Dedifferentiated amniotic fluid mesenchymal stem cell (primary cell): ENCODE data around the gene RNF225.
"Not testable (repeated sequence)": the region's sequence is repeated elsewhere in the genome, so short reads cannot be mapped to it uniquely, and the experiment has no call there.

ENCODE experiments used
- DNase-seq: peaks from one replicate; pipeline ENCODE4 v3.0.0-alpha.2; 2016; ENCODE audit errors: extremely low spot score

Gene RNF225

DNA sequence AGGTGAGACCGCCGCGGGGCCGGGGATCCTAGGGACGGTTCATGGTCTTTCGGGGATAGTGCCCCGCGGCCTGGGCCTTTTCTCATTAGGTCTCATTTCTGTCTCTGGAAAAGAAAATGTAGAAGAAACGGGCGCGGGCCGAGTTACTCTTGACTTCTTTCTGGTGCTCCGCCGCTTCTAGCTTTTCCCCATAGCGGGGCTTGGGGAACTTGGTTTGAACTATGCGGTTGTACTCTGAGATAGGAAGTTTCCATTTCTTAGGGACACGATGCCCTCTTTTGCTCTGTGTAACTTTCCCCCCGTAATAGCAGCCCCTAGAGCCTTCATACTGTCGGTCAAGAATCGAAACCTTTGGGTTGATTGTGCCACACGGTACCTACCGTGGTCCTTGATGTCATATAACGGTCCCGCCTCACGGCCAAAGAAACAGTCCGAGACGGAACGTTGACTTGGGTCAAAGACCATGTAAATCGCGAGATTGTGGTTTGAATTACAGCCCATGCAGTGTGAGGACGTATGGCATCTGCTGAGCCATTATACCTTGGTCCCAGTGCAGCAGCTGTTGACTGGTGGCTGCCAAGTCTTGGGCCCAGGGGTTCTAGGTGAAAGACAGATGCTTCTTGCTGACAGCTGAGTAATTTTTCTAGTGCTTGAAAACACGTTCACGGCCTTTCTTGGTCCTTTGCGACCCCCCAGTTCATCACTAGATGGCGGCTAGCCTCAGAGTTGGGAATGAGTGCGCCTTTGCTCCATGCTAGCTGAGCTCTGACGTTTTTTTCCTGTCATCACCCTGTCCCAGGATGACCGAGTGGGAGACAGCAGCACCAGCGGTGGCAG lies 7.9 kb upstream of the RNF225 start:
- DNase-seq, result no peak

DNA sequence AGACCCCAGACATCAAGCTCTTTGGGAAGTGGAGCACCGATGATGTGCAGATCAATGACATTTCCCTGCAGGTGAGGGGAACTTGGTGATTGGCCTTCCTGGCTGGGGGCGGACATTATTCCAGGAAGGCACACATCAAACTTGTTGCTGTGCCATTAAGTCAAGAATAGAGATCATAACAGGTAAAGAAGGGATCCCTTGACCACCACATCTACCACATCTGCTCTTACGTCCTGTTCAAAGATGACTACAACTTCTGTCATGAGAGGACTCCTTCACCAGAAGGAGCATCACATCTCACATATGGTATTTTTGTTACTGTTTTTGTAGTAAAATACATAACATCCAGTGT lies 7.3 kb upstream of the RNF225 start:
- no peak for DNase-seq

DNA sequence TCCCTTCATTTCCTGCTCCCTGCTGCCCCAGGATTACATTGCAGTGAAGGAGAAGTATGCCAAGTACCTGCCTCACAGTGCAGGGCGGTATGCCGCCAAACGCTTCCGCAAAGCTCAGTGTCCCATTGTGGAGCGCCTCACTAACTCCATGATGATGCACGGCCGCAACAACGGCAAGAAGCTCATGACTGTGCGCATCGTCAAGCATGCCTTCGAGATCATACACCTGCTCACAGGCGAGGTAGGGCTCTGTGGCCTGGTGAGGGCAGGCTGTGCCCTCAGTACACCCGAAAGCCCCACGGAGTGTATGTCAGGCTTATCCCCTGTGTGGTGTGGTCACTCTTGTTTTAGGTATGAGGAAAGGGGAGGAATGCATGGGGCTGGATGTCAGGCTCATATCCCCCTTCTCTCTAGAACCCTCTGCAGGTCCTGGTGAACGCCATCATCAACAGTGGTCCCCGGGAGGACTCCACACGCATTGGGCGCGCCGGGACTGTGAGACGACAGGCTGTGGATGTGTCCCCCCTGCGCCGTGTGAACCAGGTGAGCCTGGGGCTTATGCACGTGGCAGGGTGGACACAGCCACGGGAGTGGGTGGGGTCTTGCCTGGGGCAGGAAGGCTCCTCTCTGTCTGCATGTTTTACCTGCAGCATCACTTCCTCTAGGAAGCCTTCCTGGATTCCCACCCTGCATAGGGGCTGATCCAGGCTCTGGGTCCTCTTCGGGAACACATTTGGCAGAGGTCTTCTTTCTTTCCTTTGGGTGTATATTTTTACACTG lies 2.3 kb upstream of the RNF225 start:
- no peak for DNase-seq

- DNase-seq, result no peak
These were observed 1.8 kb upstream of the RNF225 start for GRCh38 chr19:58393725-58394033.

- DNase-seq, result no peak
These were observed 636 bp upstream of the RNF225 start for GRCh38 chr19:58394821-58395219.

DNA sequence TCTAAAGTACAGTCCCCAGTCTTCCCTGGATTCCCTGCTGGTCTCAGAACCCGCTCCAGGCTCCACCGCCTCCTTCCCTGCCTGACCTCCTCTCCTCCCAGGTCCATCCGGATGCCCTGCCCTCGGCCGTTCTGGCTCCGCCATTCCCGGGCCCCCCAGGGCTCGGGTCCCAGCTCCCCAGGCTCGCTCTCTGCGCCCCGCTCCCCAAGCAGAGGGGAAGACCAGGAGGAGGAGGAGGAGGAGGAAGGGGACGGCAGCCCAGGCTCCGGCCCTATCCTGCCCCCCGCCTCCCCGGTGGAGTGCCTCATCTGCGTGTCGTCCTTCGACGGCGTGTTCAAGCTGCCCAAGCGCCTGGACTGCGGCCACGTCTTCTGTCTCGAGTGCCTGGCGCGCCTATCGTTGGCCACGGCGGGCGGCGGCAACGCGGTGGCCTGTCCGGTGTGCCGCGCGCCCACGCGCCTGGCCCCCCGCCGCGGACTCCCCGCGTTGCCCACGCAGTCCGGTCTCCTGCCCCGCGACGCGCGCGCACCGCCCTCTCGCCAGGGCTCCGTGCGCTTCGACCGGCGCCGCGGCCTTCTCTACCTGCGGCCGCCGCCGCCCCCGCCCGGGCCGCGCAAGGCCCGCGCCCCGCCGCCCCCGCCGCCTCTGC lies 647 bp downstream of the RNF225 start:
- no peak for DNase-seq

DNA sequence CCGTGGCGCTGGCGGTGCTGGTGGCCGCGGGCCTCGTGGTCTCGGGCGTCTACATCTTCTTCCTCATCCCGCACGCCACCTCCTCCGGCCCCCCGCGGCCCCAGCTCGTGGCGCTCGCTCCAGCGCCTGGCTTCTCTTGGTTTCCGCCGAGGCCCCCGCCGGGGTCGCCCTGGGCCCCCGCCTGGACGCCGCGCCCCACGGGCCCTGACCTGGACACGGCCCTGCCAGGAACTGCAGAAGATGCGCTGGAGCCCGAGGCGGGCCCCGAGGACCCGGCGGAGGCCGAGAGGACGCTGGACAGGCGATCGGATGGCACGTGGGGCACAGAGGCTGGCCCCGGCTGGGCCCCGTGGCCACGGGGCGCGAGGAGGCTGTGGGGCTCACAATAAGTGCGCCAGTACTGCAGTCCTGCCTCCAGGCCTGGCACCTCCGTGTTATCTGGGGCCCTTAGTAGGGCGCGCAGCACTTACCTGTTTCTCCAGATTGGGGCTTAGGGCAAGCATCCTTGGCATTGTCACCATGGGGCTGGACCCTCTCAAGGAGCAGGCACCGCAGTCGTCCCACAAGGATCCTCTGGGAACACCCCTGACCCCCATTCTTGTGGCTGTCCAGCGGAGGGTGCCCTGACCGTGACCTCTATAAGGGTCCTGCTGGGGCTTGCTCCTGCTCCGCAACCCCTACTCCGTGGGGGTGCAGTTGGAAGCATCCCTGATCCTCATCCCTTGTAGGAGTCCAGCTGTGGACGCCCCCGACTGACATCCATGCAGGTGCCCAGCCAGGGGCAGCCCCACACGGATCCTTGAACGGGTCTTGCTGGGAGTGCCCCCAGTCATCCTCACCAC lies 1.5 kb downstream of the RNF225 start:
- no peak for DNase-seq

GRCh38 chr19:58397533-58398037 lies 2.1 kb downstream of the RNF225 start:
- DNase-seq, result no peak

GRCh38 chr19:58398087-58398486 lies 2.6 kb downstream of the RNF225 start:
- DNase-seq, result no peak

- DNase-seq, result no peak
These were observed 3.1 kb downstream of the RNF225 start for GRCh38 chr19:58398545-58398944.

DNA sequence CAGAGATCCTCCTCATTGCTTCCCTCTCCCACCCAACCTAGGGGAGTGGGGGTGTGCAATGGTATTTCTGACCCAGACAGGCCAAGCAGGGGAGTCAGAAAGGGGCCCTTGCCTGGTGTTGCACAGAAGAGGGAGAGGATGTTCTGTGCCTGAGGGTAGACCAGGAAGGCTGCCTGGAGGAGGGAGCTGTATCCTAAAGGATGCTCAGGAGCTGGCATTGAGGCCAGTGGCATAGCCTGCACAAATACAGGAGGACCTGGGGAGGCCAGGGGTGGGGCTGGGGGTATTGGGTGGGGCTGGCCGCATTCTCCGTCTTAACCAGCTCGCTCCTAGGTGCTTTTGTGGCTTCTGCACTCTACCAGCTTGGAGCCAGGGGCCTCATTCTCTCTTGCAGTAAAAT lies 4.4 kb downstream of the RNF225 start:
- no peak for DNase-seq

DNA sequence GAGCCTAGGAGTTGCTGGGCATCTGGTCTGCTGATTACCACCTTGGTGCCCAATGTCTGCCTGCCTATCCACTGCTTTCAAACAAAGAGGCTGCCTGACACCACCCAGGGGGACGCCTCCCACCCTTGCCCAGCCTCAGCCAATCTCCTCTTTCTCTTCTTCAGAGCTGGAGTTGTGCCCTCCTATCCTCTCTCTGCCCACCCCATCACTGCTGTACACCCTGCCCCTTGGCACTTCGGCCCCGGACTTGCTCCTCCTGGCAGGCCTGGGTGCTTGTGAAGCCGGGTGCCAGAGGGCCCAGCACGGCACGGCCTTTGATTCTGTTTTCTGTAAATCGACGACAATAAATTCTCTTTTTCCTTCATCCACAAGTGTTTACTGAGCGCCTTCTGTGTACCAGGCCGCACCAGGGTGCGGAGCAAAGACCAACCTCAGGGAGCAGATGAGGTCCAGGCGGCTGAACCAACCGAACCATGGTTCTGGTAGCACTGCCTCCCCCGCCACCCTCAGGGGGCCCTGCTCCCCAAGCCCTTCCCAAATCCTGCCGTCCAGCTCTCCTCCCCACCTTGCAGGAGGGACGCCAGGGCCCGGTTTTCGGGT lies 5.0 kb downstream of the RNF225 start:
- DNase-seq, result no peak

DNA sequence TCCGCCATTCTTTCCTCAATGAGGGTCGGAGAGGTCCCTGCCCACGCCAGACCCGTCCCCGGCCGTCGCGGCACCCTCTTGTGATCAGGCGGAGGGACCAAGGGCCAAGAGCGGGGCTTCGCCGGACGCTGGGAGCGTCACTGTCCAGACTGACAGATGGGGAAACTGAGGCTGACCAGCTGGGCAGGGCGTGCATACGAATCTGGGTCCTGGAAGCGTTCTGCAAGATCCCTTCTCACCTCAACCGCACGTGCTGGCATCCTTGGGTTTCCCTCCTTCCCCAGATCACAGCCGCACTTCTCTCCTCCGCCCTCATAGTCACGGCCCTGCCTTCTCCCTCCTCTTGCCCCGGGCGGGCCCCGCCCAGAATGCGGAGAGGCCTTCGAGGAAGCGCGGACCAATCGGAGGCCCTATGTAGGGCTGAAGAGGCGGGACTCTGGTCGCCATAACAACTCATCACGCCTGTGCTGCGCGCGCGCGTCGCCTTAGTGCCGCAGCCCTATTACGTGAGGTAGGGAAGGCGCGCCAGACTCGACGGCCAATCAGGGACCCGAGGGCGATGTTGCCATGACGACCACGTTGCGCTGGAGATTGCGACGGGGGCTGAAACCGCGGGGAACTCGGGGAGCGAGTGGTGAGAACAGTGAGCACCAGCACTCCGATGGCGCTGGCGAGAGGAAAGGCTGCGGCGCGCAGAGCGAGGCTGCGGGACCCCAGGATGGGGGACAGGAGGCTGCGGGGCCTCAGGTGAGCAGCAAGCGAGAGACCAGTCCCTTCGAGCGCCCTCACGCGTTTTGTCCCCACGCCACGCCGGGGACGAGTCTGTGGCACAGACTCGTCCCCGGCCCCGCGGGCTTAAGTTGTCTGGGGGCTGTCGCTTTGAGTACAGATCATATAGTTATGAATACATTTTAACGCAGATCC lies 5.7 kb downstream of the RNF225 start:
- DNase-seq, result peak; percentile 98

DNA sequence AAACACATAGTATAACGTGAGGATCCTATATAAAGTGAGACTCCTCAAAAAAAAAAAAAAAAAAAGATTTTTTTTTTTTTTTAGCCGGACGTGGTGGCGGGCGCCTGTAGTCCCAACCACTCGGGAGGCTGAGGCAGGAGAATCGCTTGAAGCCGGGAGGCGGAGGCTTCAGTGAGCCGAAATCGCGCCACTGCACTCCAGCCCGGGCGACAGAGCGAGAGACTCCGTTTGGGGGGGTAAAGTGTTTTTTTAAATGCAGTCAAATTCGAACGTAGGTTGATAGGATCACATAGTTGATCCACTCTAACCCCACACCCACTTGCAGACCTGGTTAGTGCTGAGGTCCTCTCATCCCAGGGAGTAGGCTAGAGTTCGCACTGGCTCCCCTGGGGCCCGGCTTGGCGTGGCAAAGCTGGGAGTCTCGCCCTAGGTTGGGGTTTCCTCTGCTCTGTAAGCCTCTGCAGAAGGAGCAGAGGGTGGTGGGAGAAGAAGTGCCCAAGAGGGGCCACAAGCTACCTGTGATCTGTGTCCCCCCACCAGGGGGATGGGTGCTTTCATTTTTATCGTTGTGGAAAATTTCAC lies 6.5 kb downstream of the RNF225 start:
- no peak for DNase-seq

- DNase-seq, result not testable (repeated sequence)
These were observed 8.5 kb downstream of the RNF225 start for GRCh38 chr19:58403920-58404478.

DNA sequence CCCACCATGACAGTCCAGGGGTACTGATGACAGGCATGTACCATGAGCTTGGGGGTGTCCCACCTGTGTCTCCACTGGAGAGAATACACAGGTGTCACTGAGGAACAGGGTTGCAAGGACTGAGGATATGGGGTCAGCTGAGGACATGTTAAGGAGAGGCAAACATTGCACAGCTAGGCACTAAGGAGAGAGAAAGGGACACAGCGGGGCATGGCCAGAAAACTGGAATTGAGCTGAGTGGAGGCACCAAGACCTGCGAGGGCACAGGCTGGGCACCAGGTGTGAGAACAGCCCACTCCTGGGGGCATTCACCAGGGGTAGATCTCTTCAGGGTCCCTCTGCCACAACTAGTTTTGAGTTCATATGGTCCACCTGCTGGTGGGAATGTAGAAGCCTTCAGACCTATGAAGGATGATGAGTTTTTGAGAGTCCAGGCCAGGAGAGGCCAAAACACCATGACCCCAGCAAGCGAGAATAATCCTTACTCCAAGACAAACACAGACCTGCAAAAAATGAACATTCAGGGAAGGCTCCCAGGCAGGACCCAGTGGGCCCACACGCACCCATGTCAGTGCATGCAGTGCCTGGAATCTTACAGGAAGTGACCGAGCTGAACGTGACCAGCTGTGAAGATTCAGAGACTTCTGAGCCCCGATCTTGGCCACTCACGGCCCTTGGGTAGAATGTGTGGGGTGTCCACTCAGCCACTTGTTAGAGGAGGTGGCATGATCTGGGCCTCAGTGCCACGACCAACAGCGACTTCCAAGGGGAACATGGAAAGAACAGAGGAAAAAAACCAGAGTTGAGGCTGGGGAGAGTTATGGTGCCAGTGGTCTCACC lies 11.6 kb downstream of the RNF225 start:
- no peak for DNase-seq

DNA sequence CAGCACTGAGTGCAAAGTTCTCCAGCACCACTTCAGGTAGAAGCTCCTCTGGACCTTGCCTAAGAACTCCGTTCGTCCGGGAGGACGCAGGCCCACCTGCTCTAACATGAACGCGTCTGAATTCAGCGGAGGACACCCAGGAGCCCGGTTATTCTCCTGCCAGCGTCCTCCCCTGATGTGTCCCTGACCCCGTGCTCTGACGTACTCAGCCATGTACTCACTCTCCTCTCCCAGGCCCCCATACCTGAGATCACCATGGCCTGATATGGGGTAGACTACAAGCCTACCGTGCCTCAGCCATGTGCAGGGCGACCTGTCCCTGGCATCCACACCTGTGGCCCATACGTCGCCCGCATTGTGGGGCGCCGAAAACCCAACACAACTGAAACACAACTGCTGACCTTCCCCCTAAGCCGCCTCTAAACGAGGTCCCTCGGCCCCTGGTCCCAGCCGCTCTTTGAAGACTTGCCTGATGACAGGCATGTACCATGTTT lies 12.2 kb downstream of the RNF225 start:
- DNase-seq, result no peak
